Measurements from ENCODE around the gene OTUD1.

Gene OTUD1

GRCh38 chr10:23448802-23449570 lies 10.1 kb downstream of the OTUD1 start:
- H3K4me3 ChIP-seq (ENCODE audit: low read depth, low read length): no peak overlapping the region
- TF ChIP-seq, protein P1, sequence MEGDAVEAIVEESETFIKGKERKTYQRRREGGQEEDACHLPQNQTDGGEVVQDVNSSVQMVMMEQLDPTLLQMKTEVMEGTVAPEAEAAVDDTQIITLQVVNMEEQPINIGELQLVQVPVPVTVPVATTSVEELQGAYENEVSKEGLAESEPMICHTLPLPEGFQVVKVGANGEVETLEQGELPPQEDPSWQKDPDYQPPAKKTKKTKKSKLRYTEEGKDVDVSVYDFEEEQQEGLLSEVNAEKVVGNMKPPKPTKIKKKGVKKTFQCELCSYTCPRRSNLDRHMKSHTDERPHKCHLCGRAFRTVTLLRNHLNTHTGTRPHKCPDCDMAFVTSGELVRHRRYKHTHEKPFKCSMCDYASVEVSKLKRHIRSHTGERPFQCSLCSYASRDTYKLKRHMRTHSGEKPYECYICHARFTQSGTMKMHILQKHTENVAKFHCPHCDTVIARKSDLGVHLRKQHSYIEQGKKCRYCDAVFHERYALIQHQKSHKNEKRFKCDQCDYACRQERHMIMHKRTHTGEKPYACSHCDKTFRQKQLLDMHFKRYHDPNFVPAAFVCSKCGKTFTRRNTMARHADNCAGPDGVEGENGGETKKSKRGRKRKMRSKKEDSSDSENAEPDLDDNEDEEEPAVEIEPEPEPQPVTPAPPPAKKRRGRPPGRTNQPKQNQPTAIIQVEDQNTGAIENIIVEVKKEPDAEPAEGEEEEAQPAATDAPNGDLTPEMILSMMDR (IDR thresholded peaks at IDR 0.05; ENCODE audit: low read depth, low read length): no peak

DNA sequence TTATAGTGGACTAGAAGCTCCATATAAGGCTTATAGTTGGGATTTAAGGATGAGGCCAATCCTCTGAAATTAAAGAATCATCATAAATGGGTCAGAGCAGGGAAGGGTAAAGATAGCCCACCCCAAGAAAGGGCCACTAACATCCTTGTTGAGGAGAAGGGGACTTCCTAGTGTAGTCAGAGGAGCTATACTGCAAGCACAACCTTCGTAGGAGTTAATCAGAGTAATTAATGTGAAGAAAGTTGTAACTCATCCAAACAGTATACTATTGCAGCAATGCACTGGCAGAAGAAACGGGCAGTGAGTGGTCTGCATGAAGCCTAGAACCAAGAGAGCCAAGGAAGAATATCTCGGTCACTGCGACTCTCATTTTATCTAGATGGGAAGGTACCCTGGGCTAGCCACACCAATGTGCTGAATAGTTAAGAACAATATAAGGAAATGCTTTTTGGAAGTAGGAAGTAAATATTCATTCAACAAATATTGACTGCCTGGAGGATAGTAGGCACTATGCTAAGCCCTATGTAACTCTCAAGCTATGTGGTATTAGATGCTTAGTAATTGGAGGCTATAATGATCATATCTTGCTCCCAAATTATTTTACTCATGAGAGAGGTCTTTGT lies 13.3 kb downstream of the OTUD1 start:
- no peak overlapping the region for H3K4me3 ChIP-seq (ENCODE audit: low read depth, low read length)
- TF ChIP-seq, protein P1 (IDR thresholded peaks at IDR 0.05; ENCODE audit: low read depth, low read length): no peak

DNA sequence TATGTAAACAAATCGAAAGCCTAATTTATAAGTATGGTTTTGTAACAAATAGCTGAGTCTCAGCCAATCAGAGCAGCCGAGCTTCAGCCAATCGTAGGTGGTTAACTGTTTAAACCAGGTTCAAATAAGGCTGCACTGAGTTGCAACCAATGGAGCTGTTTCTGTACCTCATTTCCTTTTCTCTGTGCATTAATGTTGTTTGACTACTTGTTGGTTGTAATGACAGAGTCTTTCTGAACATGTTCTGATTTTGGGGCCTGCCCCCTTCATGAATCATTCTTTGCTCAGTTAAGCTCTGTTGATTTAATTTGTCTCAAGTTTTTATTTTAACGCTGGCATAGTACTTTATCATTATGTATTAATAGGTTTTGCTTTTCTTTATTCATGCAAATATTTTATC lies 14.6 kb downstream of the OTUD1 start:
- TF ChIP-seq, protein P1 (IDR thresholded peaks at IDR 0.05; ENCODE audit: low read depth, low read length): no peak
- H3K4me3 ChIP-seq (ENCODE audit: low read depth, low read length): no peak overlapping the region

GRCh38 chr10:23457632-23458417 lies 18.9 kb downstream of the OTUD1 start:
- H3K4me3 ChIP-seq (ENCODE audit: low read depth, low read length): no peak overlapping the region
- TF ChIP-seq, protein P1 (IDR thresholded peaks at IDR 0.05; ENCODE audit: low read depth, low read length): no peak

GRCh38 chr10:23459308-23459939 lies 20.5 kb downstream of the OTUD1 start:
- TF ChIP-seq, protein P1 (IDR thresholded peaks at IDR 0.05; ENCODE audit: low read depth, low read length): no peak
- no peak overlapping the region for H3K4me3 ChIP-seq (ENCODE audit: low read depth, low read length)

DNA sequence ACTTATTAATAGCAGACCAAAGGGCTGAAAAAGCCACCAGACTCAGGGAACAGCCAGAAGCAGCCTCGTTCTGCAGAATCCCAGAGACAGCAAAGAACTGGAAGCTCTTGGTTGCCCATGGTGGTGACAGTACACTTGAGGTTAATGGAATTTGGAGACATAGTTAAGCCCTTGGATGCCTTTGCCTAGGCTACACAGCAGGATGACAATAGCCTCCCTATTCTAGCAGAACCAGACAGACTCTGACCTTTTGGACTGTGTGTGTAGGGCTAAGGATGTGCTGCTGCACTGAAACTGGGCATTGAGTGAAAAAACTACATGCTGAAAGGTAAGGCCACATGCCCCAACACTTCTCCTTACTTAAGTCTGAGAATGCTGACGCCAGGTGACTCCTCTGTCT lies 22.7 kb downstream of the OTUD1 start:
- TF ChIP-seq, protein P1 (IDR thresholded peaks at IDR 0.05; ENCODE audit: low read depth, low read length): no peak
- no peak overlapping the region for H3K4me3 ChIP-seq (ENCODE audit: low read depth, low read length)

Measured in WI38 (cell line).